PFSK-1 (cell line): ENCODE results near the gene SLC7A11.

ENCODE experiments used
- FOXP2 ChIP-seq: optimal IDR thresholded peaks from 2 replicates; pipeline ENCODE3; 2011; ENCODE audit warnings: borderline replicate concordance, control low read depth, inconsistent platforms; ENCODE audit not compliant: insufficient read depth; ENCODE audit errors: extremely low read length, extremely low read depth
- POLR2AphosphoS5 ChIP-seq: IDR thresholded peaks from 2 replicates; pipeline ENCODE4 v1.6.1; 2012; ENCODE audit warnings: low read depth, mild to moderate bottlenecking, control low read depth, low read length, moderate library complexity
- SIN3A ChIP-seq: IDR thresholded peaks from 2 replicates; pipeline ENCODE4 v1.6.1; 2012; ENCODE audit warnings: mild to moderate bottlenecking, low read length, moderate library complexity, borderline replicate concordance; ENCODE audit not compliant: insufficient read depth
- TAF1 ChIP-seq: IDR thresholded peaks from 2 replicates; pipeline ENCODE4 v1.6.1; 2012; ENCODE audit warnings: low read length, control low read depth, borderline replicate concordance; ENCODE audit not compliant: insufficient read depth
- TF ChIP-seq, protein P1 (sequence below), 2 experiments: IDR thresholded peaks; 2 replicates each; pipeline versions ENCODE4 v1.6.1 to v1.8.0; 2011 to 2012; ENCODE audit warnings: low read depth in 2 of 2, low read length in 2 of 2, control low read depth in 1 of 2, inconsistent platforms in 1 of 2, mild to moderate bottlenecking in 1 of 2, moderate library complexity in 1 of 2; ENCODE audit not compliant: insufficient read depth in 1 of 2

Gene SLC7A11

GRCh38 chr4:138177278-138177968, 64.7 kb downstream of the SLC7A11 start:
- TF ChIP-seq TAF1 = no peak

GRCh38 chr4:138174981-138175794, 67.0 kb downstream of the SLC7A11 start:
- TF ChIP-seq, protein P1, sequence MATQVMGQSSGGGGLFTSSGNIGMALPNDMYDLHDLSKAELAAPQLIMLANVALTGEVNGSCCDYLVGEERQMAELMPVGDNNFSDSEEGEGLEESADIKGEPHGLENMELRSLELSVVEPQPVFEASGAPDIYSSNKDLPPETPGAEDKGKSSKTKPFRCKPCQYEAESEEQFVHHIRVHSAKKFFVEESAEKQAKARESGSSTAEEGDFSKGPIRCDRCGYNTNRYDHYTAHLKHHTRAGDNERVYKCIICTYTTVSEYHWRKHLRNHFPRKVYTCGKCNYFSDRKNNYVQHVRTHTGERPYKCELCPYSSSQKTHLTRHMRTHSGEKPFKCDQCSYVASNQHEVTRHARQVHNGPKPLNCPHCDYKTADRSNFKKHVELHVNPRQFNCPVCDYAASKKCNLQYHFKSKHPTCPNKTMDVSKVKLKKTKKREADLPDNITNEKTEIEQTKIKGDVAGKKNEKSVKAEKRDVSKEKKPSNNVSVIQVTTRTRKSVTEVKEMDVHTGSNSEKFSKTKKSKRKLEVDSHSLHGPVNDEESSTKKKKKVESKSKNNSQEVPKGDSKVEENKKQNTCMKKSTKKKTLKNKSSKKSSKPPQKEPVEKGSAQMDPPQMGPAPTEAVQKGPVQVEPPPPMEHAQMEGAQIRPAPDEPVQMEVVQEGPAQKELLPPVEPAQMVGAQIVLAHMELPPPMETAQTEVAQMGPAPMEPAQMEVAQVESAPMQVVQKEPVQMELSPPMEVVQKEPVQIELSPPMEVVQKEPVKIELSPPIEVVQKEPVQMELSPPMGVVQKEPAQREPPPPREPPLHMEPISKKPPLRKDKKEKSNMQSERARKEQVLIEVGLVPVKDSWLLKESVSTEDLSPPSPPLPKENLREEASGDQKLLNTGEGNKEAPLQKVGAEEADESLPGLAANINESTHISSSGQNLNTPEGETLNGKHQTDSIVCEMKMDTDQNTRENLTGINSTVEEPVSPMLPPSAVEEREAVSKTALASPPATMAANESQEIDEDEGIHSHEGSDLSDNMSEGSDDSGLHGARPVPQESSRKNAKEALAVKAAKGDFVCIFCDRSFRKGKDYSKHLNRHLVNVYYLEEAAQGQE (IDR thresholded peaks at IDR 0.05; ENCODE audit: insufficient read depth in 1 of 2, low read depth in 2 of 2, low read length in 2 of 2) = no peak

DNA sequence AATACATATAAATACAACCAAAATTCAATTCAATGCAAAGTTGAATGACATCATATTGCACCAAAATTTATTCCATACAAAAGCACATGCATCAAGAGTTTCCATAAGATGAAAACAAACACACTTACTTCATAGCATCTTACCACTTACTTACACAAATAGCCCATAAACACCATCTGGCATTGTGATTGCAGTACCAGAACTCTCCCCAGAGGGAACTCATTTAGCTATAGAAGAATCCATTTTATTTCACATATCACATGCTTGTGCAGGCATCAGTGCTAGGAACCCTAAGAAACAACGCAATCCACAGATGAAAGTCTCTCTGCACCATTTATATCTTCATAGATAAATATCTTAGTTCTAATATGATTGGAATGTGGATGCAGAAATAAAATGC, 77.9 kb downstream of the SLC7A11 start:
- TF ChIP-seq, protein P1 (IDR thresholded peaks at IDR 0.05; ENCODE audit: insufficient read depth in 1 of 2, low read depth in 2 of 2, low read length in 2 of 2) = no peak
- TF ChIP-seq TAF1 = no peak
- TF ChIP-seq FOXP2 = no peak
- no peak for TF ChIP-seq SIN3A

DNA sequence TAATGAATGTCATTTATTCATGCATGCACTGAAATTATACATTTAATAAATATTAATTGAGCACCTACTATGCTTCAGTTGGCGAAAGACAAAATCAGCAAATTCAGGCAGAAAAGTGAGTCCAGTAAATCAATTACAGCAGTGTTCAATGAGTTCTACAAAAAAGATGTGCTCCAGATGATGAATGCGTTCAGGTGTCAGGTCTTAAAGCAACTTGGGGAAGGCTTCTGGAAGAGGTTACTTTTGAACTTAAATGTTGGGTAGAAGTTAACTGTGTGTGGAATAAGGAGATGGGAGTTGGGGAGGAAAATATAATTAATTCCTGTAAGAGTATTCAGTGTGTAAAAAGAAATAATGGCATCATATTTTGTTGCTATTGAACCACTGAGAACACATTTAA, 79.0 kb downstream of the SLC7A11 start:
- TF ChIP-seq SIN3A = no peak
- TF ChIP-seq TAF1 = no peak
- TF ChIP-seq, protein P1 (IDR thresholded peaks at IDR 0.05; ENCODE audit: insufficient read depth in 1 of 2, low read depth in 2 of 2, low read length in 2 of 2) = no peak
- TF ChIP-seq POLR2AphosphoS5 = no peak
- no peak for TF ChIP-seq FOXP2

GRCh38 chr4:138162259-138162658, 79.9 kb downstream of the SLC7A11 start:
- TF ChIP-seq FOXP2 (no peak), POLR2AphosphoS5 (no peak), SIN3A (no peak), TAF1 (no peak)
- TF ChIP-seq, protein P1 (IDR thresholded peaks at IDR 0.05; ENCODE audit: insufficient read depth in 1 of 2, low read depth in 2 of 2, low read length in 2 of 2) = no peak
